Measurements from ENCODE around the gene COMMD9. TPM values are rescaled to one million over a fixed set of nuclear protein-coding genes. Genes with fewer than 3 reads are reported as not detected.

Gene COMMD9
- total and polyA plus RNA-seq, 2 donors from 2014 or later: 64.7 to 182 TPM

DNA sequence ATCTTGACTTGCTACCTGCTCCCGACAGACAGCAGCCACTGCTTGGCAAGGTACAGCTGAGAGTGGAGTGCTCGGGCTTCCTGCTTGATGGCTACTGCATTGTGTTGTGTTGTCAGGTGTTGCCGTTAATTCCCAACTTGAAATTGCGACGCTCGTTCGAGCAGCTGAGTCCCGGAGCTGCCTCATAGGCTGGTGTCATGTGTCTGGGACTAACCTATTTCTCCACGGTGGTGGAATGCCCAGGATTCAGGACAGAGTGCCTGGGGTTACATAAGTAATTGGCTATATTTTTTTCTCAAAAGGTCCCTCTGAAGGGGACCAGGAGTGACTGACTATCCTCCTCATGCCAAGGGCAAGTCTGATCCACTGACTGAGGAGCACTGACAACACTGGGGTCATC lies 18.5 kb downstream of the COMMD9 start:
- Histone ChIP-seq H3K27ac (ENCODE audit: low read depth in 2 of 2, low read length in 2 of 2) (no peak overlapping the region), H3K9ac (ENCODE audit: low read length in 3 of 3) (no peak overlapping the region), H3K27me3 (ENCODE audit: control insufficient read depth, insufficient read depth, low read length) (no peaks in the 10 kb centered on the region), H3K9me3 (ENCODE audit: control insufficient read depth in 2 of 3, insufficient read depth in 1 of 3, low read length in 3 of 3) (no peaks in the 10 kb centered on the region), H3K4me3 (ENCODE audit: low read length in 3 of 3) (no peak overlapping the region), H3K4me1 (ENCODE audit: control insufficient read depth in 2 of 3, insufficient read depth in 2 of 3, low read depth in 1 of 3, low read length in 3 of 3) (peaks cover 0 to 5% (median 2%) of the 10 kb centered on the region in 3 donors), H3K36me3 (ENCODE audit: control insufficient read depth in 2 of 3, insufficient read depth in 3 of 3, low read length in 3 of 3) (peaks cover 0 to 25% (median 24%) of the 10 kb centered on the region in 3 donors)
- FAIRE-seq (no peak), DNase-seq (no peak)
- intact Hi-C loops (cut with DNase I): no loop called here
- TF ChIP-seq, protein P1, sequence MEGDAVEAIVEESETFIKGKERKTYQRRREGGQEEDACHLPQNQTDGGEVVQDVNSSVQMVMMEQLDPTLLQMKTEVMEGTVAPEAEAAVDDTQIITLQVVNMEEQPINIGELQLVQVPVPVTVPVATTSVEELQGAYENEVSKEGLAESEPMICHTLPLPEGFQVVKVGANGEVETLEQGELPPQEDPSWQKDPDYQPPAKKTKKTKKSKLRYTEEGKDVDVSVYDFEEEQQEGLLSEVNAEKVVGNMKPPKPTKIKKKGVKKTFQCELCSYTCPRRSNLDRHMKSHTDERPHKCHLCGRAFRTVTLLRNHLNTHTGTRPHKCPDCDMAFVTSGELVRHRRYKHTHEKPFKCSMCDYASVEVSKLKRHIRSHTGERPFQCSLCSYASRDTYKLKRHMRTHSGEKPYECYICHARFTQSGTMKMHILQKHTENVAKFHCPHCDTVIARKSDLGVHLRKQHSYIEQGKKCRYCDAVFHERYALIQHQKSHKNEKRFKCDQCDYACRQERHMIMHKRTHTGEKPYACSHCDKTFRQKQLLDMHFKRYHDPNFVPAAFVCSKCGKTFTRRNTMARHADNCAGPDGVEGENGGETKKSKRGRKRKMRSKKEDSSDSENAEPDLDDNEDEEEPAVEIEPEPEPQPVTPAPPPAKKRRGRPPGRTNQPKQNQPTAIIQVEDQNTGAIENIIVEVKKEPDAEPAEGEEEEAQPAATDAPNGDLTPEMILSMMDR (IDR thresholded peaks at IDR 0.05; ENCODE audit: borderline replicate concordance, extremely low read depth, insufficient read depth): no peak

DNA sequence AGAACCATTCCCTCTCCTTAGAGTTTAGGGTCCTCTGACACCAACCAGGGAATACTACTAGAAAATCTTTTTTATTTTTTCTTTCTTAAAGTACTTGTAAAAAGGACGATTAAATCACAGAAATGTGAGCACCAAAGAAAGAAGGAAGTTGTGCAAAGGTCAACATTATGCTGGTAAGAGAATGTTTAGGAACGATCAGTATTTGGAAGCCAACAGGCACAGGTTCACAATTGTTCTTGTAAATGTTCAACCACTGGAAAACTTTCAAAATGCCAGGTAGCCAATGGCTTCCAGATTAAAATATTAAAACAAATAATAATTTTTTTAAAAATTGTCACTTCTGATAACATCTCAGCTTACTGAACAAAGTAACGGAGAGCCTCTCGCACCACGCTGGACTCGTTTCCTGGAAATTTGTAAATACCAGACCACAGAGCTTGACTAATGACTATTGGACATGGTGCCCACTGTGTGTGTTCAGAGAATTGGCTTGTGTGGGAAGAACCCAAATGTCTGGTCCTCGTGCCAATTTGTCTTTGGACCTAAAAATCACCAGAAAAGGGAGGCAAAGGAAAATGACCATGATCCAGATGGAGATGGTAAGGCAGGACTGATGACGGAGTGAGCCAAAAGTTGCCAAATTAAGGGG lies 20.8 kb downstream of the COMMD9 start:
- no peak overlapping the region for H3K27ac ChIP-seq (ENCODE audit: low read depth in 2 of 2, low read length in 2 of 2)
- peaks cover 0 to 12% (median 11%) of the 10 kb centered on the region in 3 donors for H3K36me3 ChIP-seq (ENCODE audit: control insufficient read depth in 2 of 3, insufficient read depth in 3 of 3, low read length in 3 of 3)
- TF ChIP-seq, protein P1 (IDR thresholded peaks at IDR 0.05; ENCODE audit: borderline replicate concordance, extremely low read depth, insufficient read depth): no peak
- no peak overlapping the region for H3K9ac ChIP-seq (ENCODE audit: low read length in 3 of 3)
- intact Hi-C loops (cut with DNase I): loop anchor here (5.0 kb wide), 1 partner anchor 651 kb away; the partner anchor contains the start of gene FJX1
- FAIRE-seq (no peak), DNase-seq (no peak)
- no peaks in the 10 kb centered on the region for H3K27me3 ChIP-seq (ENCODE audit: control insufficient read depth, insufficient read depth, low read length)
- H3K4me1 ChIP-seq (ENCODE audit: control insufficient read depth in 2 of 3, insufficient read depth in 2 of 3, low read depth in 1 of 3, low read length in 3 of 3): peaks cover 0 to 5% (median 2%) of the 10 kb centered on the region in 3 donors
- H3K9me3 ChIP-seq (ENCODE audit: control insufficient read depth in 2 of 3, insufficient read depth in 1 of 3, low read length in 3 of 3): no peaks in the 10 kb centered on the region
- H3K4me3 ChIP-seq (ENCODE audit: low read length in 3 of 3): no peak overlapping the region

DNA sequence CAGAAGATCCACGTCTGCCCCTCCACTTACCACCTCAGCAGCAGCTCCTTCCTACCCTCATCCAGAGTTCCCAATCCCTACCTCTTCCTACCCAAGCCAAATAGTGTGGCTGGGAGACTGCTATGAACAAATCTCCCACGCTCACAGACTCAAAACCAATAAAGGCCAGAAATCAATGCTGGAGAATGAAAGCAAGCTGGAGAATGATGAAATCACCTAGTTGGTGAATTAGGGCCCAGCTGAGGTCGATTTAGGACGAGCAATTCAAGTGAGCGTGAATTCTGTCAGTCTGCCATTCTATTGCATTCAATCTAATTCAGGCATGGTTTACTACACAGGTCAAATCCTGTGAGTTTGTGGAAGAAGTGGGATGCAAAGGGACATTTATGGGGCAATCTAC lies 22.5 kb downstream of the COMMD9 start:
- intact Hi-C loops (cut with DNase I): loop anchor here (5.0 kb wide), 1 partner anchor 649 kb away; the partner anchor contains the start of gene FJX1
- no peak overlapping the region for H3K27ac ChIP-seq (ENCODE audit: low read depth in 2 of 2, low read length in 2 of 2)
- H3K4me3 ChIP-seq (ENCODE audit: low read length in 3 of 3): no peak overlapping the region
- no peak for FAIRE-seq
- peaks cover 0 to 5% (median 2%) of the 10 kb centered on the region in 3 donors for H3K4me1 ChIP-seq (ENCODE audit: control insufficient read depth in 2 of 3, insufficient read depth in 2 of 3, low read depth in 1 of 3, low read length in 3 of 3)
- DNase-seq: no peak
- H3K27me3 ChIP-seq (ENCODE audit: control insufficient read depth, insufficient read depth, low read length): no peaks in the 10 kb centered on the region
- TF ChIP-seq, protein P1 (IDR thresholded peaks at IDR 0.05; ENCODE audit: borderline replicate concordance, extremely low read depth, insufficient read depth): no peak
- H3K36me3 ChIP-seq (ENCODE audit: control insufficient read depth in 2 of 3, insufficient read depth in 3 of 3, low read length in 3 of 3): peaks cover 0 to 7% (median 1%) of the 10 kb centered on the region in 3 donors
- H3K9me3 ChIP-seq (ENCODE audit: control insufficient read depth in 2 of 3, insufficient read depth in 1 of 3, low read length in 3 of 3): no peaks in the 10 kb centered on the region
- no peak overlapping the region for H3K9ac ChIP-seq (ENCODE audit: low read length in 3 of 3)
